ENCODE measurements around the gene TREX2. TPM values are rescaled to one million over a fixed set of nuclear protein-coding genes. Genes with fewer than 3 reads are reported as not detected.

Gene TREX2
- total RNA-seq, 8 experiments from 2014 or later, result 0.05 to 0.70 (median 0.38) TPM; not detected in 3

GRCh38 chrX:153457827-153458466, 12.1 kb upstream of the TREX2 start:
- in situ Hi-C loops (cut with MboI; ENCODE audit: low pct_unique_long_range_greater_than_20kb in 2 of 9, low sequenced_read_pairs in 9 of 9, unreplicated experiment in 9 of 9), result no loop called here
- no peak for ATAC-seq (replicated peaks in 6 of 8)
- 67 to 90% (median 80%) methylated on average over 1 to 4 of the region's 17 CpGs; no CpG with 5 or more reads in 7 of the 10 experiments for WGBS, 10 experiments

GRCh38 chrX:153457136-153457825, 11.4 kb upstream of the TREX2 start:
- in situ Hi-C loops (cut with MboI; ENCODE audit: low pct_unique_long_range_greater_than_20kb in 2 of 9, low sequenced_read_pairs in 9 of 9, unreplicated experiment in 9 of 9), result no loop called here
- 42% methylated on average over 7 of the region's 18 CpGs; no CpG with 5 or more reads in 9 of the 10 experiments for WGBS, 10 experiments
- Histone ChIP-seq H3K4me3 (no peak overlapping the region), H3K27ac (no peak overlapping the region), H3K4me1 (replicated peaks in 1 of 2) (no peaks in the 10 kb centered on the region)
- ATAC-seq (replicated peaks in 6 of 8), result no peak

More at GRCh38 chrX:153457827-153458466, 12.1 kb upstream of the TREX2 start:
- no peak overlapping the region for H3K4me3 ChIP-seq
- H3K4me1 ChIP-seq (replicated peaks in 1 of 2), result no peaks in the 10 kb centered on the region
- no peak overlapping the region for H3K27ac ChIP-seq

DNA sequence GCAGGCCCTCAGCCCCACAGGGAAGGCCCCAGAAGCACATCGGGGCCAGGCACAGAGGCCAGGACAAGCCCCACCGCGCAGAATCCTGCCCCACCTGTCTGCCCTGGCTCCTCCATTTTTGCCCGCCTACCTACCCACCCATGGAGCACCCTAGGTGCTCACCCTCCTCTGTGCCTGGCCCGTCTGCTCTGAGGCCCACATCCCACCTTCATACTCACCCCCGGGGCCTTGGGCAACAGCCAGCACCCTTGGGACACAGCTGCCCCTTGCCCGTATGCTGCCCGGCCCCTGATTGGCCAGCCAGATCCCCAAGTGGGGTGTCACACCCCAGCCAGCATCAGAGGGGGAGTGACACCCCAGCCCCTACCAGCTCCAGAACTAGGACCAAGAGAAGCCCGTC, 10.8 kb upstream of the TREX2 start:
- no peak for ATAC-seq (replicated peaks in 6 of 8)
- WGBS, 10 experiments, result no CpG with 5 or more reads among the region's 9 CpGs
- in situ Hi-C loops (cut with MboI; ENCODE audit: low pct_unique_long_range_greater_than_20kb in 2 of 9, low sequenced_read_pairs in 9 of 9, unreplicated experiment in 9 of 9), result no loop called here
- H3K4me1 ChIP-seq (replicated peaks in 1 of 2), result no peaks in the 10 kb centered on the region
- no peak overlapping the region for H3K4me3 ChIP-seq
- no peak overlapping the region for H3K27ac ChIP-seq

- H3K4me3 ChIP-seq, result no peak overlapping the region
- H3K27ac ChIP-seq, result no peak overlapping the region
- 50 to 100% methylated on average over 1 to 2 of the region's 12 CpGs; no CpG with 5 or more reads in 8 of the 10 experiments for WGBS, 10 experiments
- in situ Hi-C loops (cut with MboI; ENCODE audit: low pct_unique_long_range_greater_than_20kb in 2 of 9, low sequenced_read_pairs in 9 of 9, unreplicated experiment in 9 of 9), result no loop called here
- H3K4me1 ChIP-seq (replicated peaks in 1 of 2), result no peaks in the 10 kb centered on the region
- ATAC-seq (replicated peaks in 6 of 8), result peak in 1 of 8 experiments; percentile 24
Measured at GRCh38 chrX:153456161-153456560, 10.3 kb upstream of the TREX2 start.

DNA sequence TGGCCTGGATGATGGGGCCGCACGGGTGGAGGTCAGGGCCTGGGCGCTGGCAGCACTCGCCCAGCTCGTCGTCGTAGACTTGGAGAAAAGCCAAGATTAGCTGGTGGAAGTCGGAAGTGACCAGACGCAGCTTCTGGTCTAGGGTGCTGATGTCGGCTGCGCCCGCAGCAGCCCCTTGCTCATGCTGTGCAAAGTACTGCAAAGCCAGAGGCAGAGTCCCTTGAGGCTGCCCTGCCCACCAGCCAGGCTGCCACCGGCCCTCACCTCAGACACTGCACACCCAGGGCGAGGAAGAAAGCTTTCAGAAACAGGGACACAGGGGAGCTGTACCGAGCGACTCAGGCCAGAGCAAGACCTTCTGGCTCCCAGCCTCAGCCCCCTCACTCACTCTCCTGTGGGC, 9.7 kb upstream of the TREX2 start:
- no peak for ATAC-seq (replicated peaks in 6 of 8)
- WGBS, 10 experiments, result no CpG with 5 or more reads among the region's 16 CpGs
- in situ Hi-C loops (cut with MboI; ENCODE audit: low pct_unique_long_range_greater_than_20kb in 2 of 9, low sequenced_read_pairs in 9 of 9, unreplicated experiment in 9 of 9), result no loop called here
- Histone ChIP-seq H3K4me1 (replicated peaks in 1 of 2) (no peaks in the 10 kb centered on the region), H3K4me3 (no peak overlapping the region), H3K27ac (no peak overlapping the region)

GRCh38 chrX:153454901-153455550, 9.2 kb upstream of the TREX2 start:
- ATAC-seq (replicated peaks in 6 of 8), result no peak
- H3K4me3 ChIP-seq, result no peak overlapping the region
- H3K4me1 ChIP-seq (replicated peaks in 1 of 2), result no peaks in the 10 kb centered on the region
- in situ Hi-C loops (cut with MboI; ENCODE audit: low pct_unique_long_range_greater_than_20kb in 2 of 9, low sequenced_read_pairs in 9 of 9, unreplicated experiment in 9 of 9), result no loop called here
- H3K27ac ChIP-seq, result no peak overlapping the region
- WGBS, 10 experiments, result 77% methylated on average over 4 of the region's 16 CpGs; no CpG with 5 or more reads in 9 of the 10 experiments

DNA sequence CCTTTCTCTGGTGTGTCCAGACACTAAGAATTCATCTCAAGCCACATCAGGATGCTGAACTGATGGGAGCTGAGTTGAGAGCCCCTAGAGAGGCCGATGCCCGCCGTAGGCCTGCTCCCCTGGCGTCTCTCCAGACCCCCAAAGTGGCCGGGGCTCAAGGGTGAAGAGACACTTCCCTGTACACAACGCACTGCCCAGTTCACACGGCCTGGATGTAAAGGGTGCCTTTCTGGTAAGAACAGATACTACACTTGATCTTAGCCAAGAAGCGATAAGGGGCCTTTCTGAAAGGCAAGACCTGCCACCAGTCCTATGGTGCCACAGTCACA, 5.1 kb upstream of the TREX2 start:
- H3K27ac ChIP-seq, result no peak overlapping the region
- H3K4me3 ChIP-seq, result no peak overlapping the region
- in situ Hi-C loops (cut with MboI; ENCODE audit: low pct_unique_long_range_greater_than_20kb in 2 of 9, low sequenced_read_pairs in 9 of 9, unreplicated experiment in 9 of 9), result no loop called here
- H3K4me1 ChIP-seq (replicated peaks in 1 of 2), result no peaks in the 10 kb centered on the region
- no peak for ATAC-seq (replicated peaks in 6 of 8)
- 90% methylated on average over 2 of the region's 8 CpGs; no CpG with 5 or more reads in 9 of the 10 experiments for WGBS, 10 experiments

DNA sequence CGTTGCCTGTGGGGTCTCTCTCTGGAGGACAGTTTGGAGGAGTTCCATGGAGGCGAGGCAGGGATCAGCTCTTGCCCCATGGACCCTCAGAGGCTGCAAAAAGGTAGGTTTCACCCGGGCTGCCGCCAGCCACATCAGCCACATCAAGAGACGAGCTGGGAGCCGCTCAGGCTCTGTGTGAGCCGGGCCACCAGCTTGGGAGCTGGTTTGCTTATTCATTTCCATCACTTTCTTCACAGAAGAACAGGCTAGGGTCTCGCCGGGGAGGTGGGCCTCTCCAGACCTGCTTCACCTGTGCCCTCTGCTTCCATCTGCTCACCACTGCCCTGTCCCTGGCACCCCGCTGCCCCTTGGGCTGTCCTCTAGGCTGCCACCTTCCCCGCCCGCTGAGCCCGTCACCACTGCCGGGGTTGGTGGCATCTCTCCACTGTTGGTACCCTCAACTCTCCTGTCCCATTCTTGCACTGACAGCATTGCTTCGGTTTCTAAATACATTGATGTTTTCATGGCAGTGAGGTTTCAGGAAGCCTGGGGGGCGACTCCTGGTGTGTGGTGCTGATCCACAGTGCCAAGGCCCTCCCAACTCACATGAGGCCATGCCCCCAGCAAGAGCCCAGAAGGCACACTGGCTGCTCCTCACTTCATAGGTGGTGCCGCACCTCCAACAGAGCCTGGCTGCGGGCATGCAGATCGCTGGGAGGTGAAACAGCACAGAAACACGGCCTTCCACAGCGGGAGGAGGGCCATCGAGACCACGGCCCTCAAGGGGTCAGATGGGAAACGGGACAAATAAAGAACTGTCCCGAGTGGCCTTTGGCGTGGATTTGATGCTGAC, 4.5 kb upstream of the TREX2 start:
- H3K4me1 ChIP-seq (replicated peaks in 1 of 2), result no peaks in the 10 kb centered on the region
- ATAC-seq (replicated peaks in 6 of 8), result no peak
- 54 to 100% methylated on average over 4 to 6 of the region's 26 CpGs; no CpG with 5 or more reads in 8 of the 10 experiments for WGBS, 10 experiments
- no peak overlapping the region for H3K27ac ChIP-seq
- in situ Hi-C loops (cut with MboI; ENCODE audit: low pct_unique_long_range_greater_than_20kb in 2 of 9, low sequenced_read_pairs in 9 of 9, unreplicated experiment in 9 of 9), result no loop called here
- H3K4me3 ChIP-seq, result no peak overlapping the region

GRCh38 chrX:153449368-153450113, 3.7 kb upstream of the TREX2 start:
- no peak overlapping the region for H3K4me3 ChIP-seq
- H3K27ac ChIP-seq, result no peak overlapping the region
- in situ Hi-C loops (cut with MboI; ENCODE audit: low pct_unique_long_range_greater_than_20kb in 2 of 9, low sequenced_read_pairs in 9 of 9, unreplicated experiment in 9 of 9), result no loop called here
- 65 to 100% methylated on average over 1 to 7 of the region's 15 CpGs; no CpG with 5 or more reads in 8 of the 10 experiments for WGBS, 10 experiments
- no peaks in the 10 kb centered on the region for H3K4me1 ChIP-seq (replicated peaks in 1 of 2)
- ATAC-seq (replicated peaks in 6 of 8), result no peak

- Histone ChIP-seq H3K4me3 (no peak overlapping the region), H3K27ac (no peak overlapping the region), H3K4me1 (replicated peaks in 1 of 2) (no peaks in the 10 kb centered on the region)
- 40 to 100% (median 65%) methylated on average over 1 to 3 of the region's 21 CpGs; no CpG with 5 or more reads in 7 of the 10 experiments for WGBS, 10 experiments
- in situ Hi-C loops (cut with MboI; ENCODE audit: low pct_unique_long_range_greater_than_20kb in 2 of 9, low sequenced_read_pairs in 9 of 9, unreplicated experiment in 9 of 9), result no loop called here
- no peak for ATAC-seq (replicated peaks in 6 of 8)
Measured at GRCh38 chrX:153448556-153449367, 2.9 kb upstream of the TREX2 start.

GRCh38 chrX:153447581-153447960, 1.7 kb upstream of the TREX2 start:
- no peak for ATAC-seq (replicated peaks in 6 of 8)
- Histone ChIP-seq H3K4me1 (replicated peaks in 1 of 2) (no peaks in the 10 kb centered on the region), H3K27ac (no peak overlapping the region), H3K4me3 (no peak overlapping the region)
- in situ Hi-C loops (cut with MboI; ENCODE audit: low pct_unique_long_range_greater_than_20kb in 2 of 9, low sequenced_read_pairs in 9 of 9, unreplicated experiment in 9 of 9), result no loop called here
- 40 to 73% methylated on average over 1 to 5 of the region's 8 CpGs; no CpG with 5 or more reads in 8 of the 10 experiments for WGBS, 10 experiments
